Left lung (tissue), 10 donors: ENCODE data around the gene PROM2. TPM values are rescaled to one million over a fixed set of nuclear protein-coding genes. Genes with fewer than 3 reads are reported as not detected.

ENCODE experiments used
- ATAC-seq: fragments of 200-7000 bp; cut with Tn5 transposase; one replicate; pipeline ENCODE4 v1.9.1; 2020; ENCODE audit warnings: moderate library complexity
- DNase-seq, 4 donors: peaks; one replicate each; pipeline ENCODE4 v3.0.0-alpha.2; 2013 to 2020
- H3K27ac ChIP-seq, 2 donors: fragments of 200-600 bp; sonication (generic) in 1 of 2; one replicate each; pipeline versions ENCODE4 v1.5.0 to v1.8.0; 2020 to 2021
- H3K27me3 ChIP-seq, 2 donors: fragments of 200-600 bp; sonication (generic) in 1 of 2; one replicate each; pipeline versions ENCODE4 v1.5.0 to v1.8.0; 2020 to 2021
- H3K36me3 ChIP-seq, 2 donors: fragments of 200-600 bp; sonication (generic) in 1 of 2; one replicate each; pipeline versions ENCODE4 v1.5.0 to v1.8.0; 2020 to 2021
- H3K4me1 ChIP-seq, 2 donors: fragments of 200-600 bp; one replicate each; pipeline ENCODE4 v1.8.0; 2021
- H3K4me3 ChIP-seq, 2 donors: fragments of 200-600 bp; sonication (generic) in 1 of 2; one replicate each; pipeline versions ENCODE4 v1.5.0 to v1.8.0; 2020 to 2021; ENCODE audit warnings: mild to moderate bottlenecking in 1 of 2
- H3K9me3 ChIP-seq, 2 donors: fragments of 200-600 bp; sonication (generic) in 1 of 2; one replicate each; pipeline versions ENCODE4 v1.5.0 to v1.8.0; 2020 to 2021
- CTCF ChIP-seq, 2 donors: fragments of 200-600 bp; sonication (generic) in 1 of 2; IDR thresholded peaks; one replicate each; pipeline versions ENCODE4 v1.5.0 to v1.8.0; 2021; ENCODE audit warnings: antibody characterized with exemption in 2 of 2
- intact Hi-C, 2 donors: fragments of 100-400 bp; cut with DNase I; formaldehyde crosslinking; loops; one replicate each; pipeline versions ENCODE4 v1.11.2 to v1.14.2; 2022
- polyA plus RNA-seq, 6 donors: library from polyadenylated mRNA; unstranded; fragments of 120-200 nt; gene quantifications; one replicate each; pipeline ENCODE4 v1.2.1, GENCODE V29; 2013; ENCODE audit not compliant: insufficient read length in 6 of 6
- total RNA-seq, 2 donors: library from RNA; stranded (reverse); fragmentation: NEBNext Ultra II Directional; extraction: Animal tissue kit (Norgen Biotek cat#: 25700); gene quantifications; one replicate each; pipeline ENCODE4 v1.2.1, GENCODE V29; 2021
- donor health status: DM: no; HTN: yes; CAD: no.
- donor health status: DM: no; HTN: no; CAD: no.

The PROM2 gene
- total and polyA plus RNA-seq, 8 donors = 5.6 to 16.4 (median 15.3) TPM

- Histone ChIP-seq H3K27me3 (no peaks in the 10 kb centered on the region), H3K9me3 (peaks cover 0 to 3% of the 10 kb centered on the region in 2 donors), H3K36me3 (no peaks in the 10 kb centered on the region), H3K4me1 (no peaks in the 10 kb centered on the region), H3K27ac (no peak overlapping the region), H3K4me3 (no peak overlapping the region)
- DNase-seq = no peak
- intact Hi-C loops = no loop called here
- TF ChIP-seq CTCF (IDR thresholded peaks at IDR 0.05) = no peak
- no peak for ATAC-seq
These were observed 11.3 kb downstream of the PROM2 start for GRCh38 chr2:95285542-95285932.

DNA sequence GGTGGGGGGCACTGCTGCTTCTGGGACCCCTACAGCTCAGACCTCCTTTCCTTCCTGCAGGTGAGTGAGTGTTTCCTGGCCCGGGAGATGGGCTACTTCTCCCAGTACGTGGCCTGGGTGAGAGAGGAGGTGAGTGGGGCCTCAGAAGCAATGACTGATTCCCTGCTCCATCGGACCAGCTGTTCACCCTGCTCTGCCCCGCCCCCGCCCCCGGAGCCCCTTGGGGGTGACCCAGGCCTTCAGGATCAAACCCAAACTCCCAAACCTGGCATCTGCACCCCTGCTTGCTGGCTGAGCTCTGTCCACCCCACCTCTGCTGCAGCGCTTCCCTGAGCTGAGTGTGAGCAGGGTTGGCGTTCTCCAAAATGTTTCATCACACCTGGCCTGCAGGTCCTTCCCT, 13.1 kb downstream of the PROM2 start:
- intact Hi-C loops = no loop called here
- Histone ChIP-seq H3K4me3 (no peak overlapping the region), H3K36me3 (no peaks in the 10 kb centered on the region), H3K9me3 (peaks cover 0 to 20% of the 10 kb centered on the region in 2 donors), H3K4me1 (no peaks in the 10 kb centered on the region), H3K27ac (no peak overlapping the region), H3K27me3 (no peaks in the 10 kb centered on the region)
- no peak for TF ChIP-seq CTCF (IDR thresholded peaks at IDR 0.05)
- no peak for ATAC-seq
- DNase-seq = no peak

GRCh38 chr2:95287806-95288205, 13.6 kb downstream of the PROM2 start:
- no peaks in the 10 kb centered on the region for H3K27me3 ChIP-seq
- H3K4me3 ChIP-seq = no peak overlapping the region
- no peak overlapping the region for H3K27ac ChIP-seq
- no peak for TF ChIP-seq CTCF (IDR thresholded peaks at IDR 0.05)
- intact Hi-C loops = no loop called here
- no peaks in the 10 kb centered on the region for H3K36me3 ChIP-seq
- H3K4me1 ChIP-seq = no peaks in the 10 kb centered on the region
- peaks cover 0 to 24% of the 10 kb centered on the region in 2 donors for H3K9me3 ChIP-seq
- DNase-seq (no peak), ATAC-seq (no peak)

GRCh38 chr2:95289253-95289652, 15.0 kb downstream of the PROM2 start:
- no peaks in the 10 kb centered on the region for H3K36me3 ChIP-seq
- no peak for DNase-seq
- intact Hi-C loops = no loop called here
- no peaks in the 10 kb centered on the region for H3K27me3 ChIP-seq
- no peak for TF ChIP-seq CTCF (IDR thresholded peaks at IDR 0.05)
- H3K9me3 ChIP-seq = peaks cover 0 to 24% of the 10 kb centered on the region in 2 donors
- no peaks in the 10 kb centered on the region for H3K4me1 ChIP-seq
- no peak overlapping the region for H3K4me3 ChIP-seq
- ATAC-seq = no peak
- no peak overlapping the region for H3K27ac ChIP-seq

- no peak for TF ChIP-seq CTCF (IDR thresholded peaks at IDR 0.05)
- no peak for DNase-seq
- Histone ChIP-seq H3K36me3 (no peaks in the 10 kb centered on the region), H3K9me3 (peaks cover 0 to 24% of the 10 kb centered on the region in 2 donors), H3K4me3 (no peak overlapping the region), H3K27ac (no peak overlapping the region), H3K4me1 (no peaks in the 10 kb centered on the region), H3K27me3 (peaks cover 0 to 14% of the 10 kb centered on the region in 2 donors)
- intact Hi-C loops = no loop called here
- ATAC-seq = no peak
These were observed 17.0 kb downstream of the PROM2 start for GRCh38 chr2:95291222-95291621.
